ENCODE data around the gene MNAT1.

DNA sequence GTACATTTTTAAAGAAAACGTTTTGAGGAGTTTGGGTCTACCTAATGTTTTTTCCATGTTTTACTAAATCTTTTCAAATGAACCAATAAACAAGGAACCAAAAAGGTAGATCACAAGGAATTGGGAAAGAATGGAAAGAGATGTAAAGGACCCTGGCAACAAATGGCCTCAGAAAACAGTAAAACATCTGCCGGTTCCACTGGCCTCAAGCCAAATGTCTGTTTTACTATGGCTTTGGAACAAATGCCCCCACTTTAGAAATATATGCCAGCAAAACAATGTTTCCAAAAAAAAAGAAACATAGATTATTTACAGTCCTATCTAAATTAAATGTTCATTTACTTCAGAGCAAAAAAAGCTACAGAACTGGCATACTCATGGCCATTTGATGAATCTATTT lies 243.3 kb downstream of the MNAT1 start:
- TF ChIP-seq, protein P1, sequence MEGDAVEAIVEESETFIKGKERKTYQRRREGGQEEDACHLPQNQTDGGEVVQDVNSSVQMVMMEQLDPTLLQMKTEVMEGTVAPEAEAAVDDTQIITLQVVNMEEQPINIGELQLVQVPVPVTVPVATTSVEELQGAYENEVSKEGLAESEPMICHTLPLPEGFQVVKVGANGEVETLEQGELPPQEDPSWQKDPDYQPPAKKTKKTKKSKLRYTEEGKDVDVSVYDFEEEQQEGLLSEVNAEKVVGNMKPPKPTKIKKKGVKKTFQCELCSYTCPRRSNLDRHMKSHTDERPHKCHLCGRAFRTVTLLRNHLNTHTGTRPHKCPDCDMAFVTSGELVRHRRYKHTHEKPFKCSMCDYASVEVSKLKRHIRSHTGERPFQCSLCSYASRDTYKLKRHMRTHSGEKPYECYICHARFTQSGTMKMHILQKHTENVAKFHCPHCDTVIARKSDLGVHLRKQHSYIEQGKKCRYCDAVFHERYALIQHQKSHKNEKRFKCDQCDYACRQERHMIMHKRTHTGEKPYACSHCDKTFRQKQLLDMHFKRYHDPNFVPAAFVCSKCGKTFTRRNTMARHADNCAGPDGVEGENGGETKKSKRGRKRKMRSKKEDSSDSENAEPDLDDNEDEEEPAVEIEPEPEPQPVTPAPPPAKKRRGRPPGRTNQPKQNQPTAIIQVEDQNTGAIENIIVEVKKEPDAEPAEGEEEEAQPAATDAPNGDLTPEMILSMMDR (IDR thresholded peaks at IDR 0.05), result no peak
- TF ChIP-seq POLR2A (IDR thresholded peaks at IDR 0.05), result no peak

Measured in lower leg skin (tissue), 3 donors.